SIG-M5 treated with dmso at 0.1 percent for 504 hours (cell line): ENCODE data around the gene CCDC40.
A peak's percentile ranks its signal among the peaks of the same experiment; 100 is the strongest.

ENCODE experiments used
- DNase-seq: peaks from one replicate; lab custom pipeline; 2025; ENCODE audit not compliant: unreplicated experiment; lab: John Stamatoyannopoulos, UW

Gene CCDC40

DNA sequence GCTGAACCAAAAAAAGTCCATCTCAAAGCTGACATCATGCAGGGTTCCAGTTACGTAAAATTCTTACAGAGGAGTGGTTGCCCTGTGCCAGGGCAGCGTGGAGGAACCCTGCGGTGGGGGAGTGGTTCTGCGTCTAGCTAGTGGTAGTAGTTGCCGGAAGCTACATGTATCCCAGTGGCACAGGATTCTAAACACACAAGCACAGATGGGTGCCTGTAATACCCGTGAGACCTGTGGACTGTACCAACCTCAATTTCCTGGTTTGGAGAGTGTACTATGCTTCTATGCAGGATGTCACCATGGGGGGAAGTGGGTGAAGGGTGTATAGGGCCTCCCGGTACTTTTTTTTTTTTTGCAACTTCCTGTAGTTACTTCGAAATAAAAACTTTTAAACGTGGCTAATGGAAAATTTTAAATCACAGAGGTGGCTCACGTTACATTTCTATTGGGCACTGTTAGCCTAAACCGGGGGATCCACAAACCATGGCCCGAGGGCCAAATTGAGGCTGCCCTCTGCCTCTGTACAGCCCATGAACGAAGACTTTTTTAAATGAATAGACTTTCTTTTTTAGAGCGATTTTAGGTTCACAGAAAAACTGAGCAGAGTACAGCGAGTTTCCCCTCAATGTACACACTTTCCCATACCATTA lies 39.3 kb upstream of the CCDC40 start:
- DNase-seq, result peak; percentile 96

DNA sequence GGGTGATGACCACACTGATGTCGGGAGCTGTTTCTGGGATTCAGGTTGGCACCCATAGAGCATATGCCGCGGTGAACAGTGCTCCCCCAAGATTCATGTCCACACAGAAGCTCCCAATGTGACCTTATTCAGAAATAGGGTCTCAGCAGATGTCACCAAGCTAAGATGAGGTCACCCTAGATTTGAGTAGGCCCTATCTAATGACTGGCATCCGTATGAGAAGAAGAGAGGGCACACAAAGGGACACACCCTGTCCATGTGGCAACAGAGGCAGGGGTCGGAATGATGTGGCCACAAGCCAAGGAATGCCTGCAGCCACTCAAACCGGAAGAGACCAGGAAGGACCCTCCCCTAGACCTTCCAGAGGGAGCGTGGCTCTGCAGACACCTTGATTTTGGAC lies 36.3 kb upstream of the CCDC40 start:
- DNase-seq, result no peak

DNA sequence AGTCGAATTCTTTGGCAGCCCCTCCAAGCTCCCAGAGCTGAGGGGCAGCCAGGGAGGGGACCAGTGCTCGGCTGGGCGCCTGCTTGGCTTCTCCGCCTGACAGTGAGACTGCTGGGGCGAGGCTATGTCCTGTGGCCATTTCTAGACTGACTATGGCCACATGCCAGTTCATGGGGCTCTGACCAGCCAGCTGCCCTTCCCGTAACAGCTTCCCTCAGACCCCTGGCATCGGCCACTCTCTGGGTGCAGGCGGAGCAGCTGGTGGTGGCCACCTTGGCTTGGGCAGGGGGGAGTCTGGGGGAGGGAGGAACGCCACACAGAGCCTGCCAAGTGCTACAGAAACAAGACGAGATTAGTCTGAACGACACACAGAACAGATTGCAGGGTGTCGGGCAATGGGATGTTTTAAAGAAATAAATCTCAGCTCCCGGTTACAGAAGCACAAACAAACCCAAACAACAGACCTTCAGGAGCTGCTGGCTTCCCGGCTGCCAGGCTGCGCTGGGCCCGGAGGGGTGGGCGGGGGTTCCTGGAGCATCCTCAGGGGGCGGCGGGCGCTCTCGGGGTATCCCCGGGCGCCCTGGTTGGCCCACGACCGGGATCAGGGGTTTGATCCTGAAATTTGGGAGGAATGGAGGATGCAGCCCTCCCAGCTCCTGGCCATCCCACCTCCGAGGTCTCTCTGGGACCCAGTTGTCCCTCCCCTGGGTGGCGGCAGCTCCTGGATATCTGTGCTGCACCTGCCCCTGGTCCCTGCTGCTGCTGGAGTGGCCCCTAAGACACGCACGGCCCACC lies 35.3 kb upstream of the CCDC40 start:
- DNase-seq, result no peak

DNA sequence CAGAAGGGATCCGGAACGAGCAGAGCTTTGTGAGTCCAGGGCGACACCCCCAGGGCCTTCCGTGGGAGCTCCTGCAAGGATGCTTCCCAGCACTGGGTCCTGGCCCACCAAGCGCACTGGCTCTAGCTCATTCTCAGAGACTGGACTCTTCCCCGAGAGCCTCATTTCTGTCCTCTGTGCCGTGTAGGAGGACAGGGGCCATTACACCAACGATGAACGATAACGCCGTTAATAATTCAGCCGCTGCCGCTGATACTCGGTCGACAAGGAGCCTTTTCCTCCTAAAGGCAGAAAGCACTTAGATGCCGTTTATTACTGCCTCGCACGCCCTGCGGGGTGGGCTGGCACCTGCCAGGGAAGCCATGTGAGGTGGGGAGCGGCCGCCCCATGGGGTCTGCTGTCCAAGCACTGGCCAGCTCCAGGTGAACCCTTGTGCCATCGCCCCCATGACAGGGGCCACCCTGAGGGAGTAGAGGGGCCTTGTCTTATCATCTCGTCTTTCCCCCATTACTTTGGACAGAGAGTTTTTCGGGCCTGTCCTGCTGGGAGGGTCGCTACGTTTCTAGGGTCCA lies 34.3 kb upstream of the CCDC40 start:
- no peak for DNase-seq

DNA sequence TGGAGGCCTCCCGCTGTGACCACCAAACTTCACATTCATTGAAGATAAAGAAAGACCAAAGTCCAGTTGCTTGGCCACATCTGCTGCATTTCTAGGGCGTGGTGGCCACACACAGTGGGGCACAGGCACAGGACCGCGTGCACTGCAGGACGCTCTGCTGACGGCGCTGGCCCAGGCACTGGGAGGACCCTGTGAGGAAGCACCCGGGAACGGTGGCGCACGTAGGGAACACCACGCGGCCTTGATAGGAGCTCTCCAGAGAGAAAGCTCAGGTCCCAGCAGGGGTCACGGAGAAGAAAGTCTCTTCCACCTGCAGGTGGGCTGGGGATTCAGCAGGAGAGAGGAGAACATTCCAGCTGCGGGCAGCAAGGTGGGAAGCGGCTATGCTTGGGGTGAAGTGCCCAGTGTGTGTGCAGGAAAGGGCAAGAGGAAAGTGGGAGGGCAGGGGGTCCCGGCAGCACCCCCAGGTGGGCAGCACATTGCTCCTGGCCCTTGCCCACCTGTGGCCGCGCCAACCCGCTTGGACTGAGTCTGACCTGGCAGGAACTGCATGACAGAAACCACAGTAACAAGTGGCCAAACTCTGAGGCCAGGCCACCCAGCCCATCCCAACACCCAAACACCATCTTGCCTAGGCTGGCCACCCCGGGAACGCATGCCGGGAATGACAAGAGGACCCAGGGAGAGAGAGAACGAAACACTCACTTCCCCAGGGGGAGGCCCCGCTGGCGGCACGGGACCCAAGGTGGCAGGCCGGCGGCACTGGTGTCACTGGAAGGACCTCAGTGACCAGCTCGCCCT lies 33.6 kb upstream of the CCDC40 start:
- no peak for DNase-seq

DNA sequence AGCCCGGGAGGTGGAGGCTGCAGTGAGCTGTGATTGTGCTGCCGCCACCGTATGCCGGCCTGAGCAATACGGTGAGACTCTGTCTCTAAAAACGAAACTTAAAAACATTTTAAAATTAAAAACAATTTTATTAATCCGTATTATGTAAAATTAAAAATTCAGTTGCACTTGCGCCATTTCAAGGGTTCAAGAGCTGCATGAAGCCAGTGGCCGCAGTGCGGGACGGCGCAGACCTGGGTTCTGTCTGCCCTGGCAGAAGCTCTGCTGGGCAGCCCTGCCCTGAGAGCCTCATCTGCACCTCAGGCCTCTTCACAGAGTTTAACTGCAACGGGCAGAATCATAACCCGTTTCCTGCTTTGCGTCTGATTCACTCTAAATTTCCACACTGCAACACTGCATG lies 32.5 kb upstream of the CCDC40 start:
- no peak for DNase-seq

DNA sequence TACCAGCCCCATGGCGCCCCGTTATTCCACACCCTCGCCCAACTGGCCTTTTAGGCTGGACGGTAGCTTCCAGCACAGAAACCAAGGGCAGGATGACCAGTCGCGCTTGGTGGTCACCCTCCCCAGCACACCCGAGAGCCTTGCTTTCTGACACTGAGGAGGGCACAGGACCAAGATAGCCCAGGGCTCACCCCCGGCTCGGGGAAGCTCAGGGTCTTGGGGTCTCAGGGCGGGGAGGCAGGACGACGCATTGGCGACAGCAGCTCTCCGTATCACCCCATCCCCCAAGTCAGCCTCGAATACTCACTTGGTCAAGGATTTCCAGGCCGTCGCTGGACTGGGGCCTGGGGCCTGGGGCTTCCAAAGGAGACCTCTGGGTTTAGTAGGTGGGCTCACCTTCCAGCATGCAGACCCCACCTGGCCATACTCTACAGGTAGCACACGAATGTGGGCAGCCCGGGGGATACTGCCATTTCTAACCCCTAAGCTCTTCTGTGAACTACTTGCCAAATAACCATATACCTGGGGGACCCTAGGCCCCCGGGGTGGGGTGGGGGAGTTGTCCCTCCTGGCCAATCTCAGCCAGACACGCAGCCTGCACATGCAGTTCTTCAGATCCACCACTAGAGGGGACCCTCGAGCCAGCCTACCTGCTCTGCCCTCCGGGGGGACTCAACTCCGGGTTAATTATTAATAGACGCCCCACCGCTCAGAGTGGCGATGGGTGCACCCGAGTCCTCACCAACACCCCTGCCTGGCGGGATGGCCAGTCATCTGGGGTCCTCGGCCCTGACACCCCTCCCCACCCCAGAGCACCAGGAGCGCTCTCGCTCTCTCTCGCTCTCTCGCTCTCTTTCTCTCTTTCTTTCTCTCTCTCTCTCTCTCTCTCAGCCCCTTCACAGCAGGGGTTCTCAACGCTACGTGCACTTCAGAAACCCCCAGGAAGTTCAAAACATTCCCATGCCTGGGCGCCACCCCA lies 30.8 kb upstream of the CCDC40 start:
- peak; percentile 33 for DNase-seq

DNA sequence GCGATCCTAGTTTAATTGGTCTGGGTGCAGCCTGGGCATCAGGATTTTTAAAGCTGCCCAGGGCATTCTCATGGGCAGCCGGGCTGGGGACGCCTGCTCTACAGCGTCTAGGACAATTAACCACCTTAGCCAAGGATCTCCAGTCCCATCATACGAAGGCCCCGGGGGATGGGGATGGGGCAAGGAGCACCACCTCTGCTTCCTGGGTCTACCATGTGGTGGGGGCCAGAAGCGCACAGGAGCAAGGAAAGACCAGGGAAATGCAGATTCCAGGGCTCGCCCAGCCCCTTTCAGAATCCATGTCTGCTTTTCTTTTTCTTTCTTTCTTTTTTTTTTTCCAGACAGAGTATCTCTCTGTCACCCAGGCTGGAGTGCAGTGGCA lies 30.1 kb upstream of the CCDC40 start:
- DNase-seq, result no peak

DNA sequence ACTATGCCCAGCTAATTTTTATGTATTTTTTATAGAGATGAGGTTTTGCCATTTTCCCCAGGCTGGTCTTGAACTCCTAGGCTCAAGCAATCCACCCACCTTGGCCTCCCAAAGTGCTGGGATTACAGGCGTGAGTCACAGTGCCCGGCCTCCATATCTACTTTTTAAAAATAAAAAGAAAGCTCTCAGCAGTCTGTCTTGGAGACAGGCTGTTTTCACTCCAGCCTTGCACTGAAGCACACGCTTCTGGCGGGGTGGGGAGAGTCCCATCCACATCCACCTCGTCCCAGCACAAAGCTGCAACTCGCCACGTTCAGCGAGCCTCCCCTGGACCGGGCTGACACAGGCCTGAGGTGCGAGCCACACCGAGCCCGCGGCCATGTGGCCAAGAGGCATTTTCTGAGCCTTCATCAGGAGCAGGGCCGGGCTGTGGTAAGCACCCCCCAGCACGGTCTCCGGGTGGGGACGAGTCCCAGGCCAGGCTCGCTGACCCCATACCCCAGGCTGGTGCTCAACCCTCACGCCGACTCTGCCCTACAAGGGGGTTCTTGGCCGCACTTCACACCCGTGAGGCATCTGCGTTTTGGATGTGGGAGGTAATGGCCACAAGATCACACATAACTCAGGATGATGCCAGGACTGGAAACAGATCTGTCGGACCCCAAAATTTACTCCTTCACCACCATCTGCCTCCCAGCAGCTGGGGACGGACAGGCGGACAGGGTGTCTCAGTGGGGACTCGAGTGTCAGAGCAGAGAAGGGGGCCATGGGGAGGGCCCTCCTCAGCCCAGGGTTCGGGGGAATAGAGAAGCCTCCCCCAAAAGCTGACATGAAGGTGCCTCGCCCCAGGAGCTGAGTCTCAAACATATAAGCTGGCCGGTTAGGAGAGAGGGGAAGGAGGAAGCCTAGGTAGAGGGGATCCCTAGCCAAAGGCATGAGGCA lies 29.4 kb upstream of the CCDC40 start:
- no peak for DNase-seq

DNA sequence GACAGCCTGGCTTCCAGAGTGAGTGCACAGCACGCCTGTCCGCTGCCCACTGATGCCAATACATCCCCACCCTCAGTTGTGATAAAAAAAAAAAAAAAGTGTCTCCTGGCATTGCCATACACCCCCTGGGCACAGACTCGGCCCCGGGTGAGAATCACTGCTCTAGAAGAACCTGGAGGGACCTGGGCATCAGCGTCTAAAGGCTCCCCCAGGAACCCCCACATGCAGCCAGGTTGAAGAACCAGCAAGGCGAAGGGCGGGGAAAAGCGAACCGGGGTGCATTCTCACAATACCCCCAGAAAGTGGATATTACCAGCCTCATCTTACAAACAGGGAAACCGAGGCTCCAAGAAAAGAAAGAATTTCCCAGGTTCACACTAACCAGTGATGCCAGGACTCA lies 28.5 kb upstream of the CCDC40 start:
- DNase-seq, result no peak

DNA sequence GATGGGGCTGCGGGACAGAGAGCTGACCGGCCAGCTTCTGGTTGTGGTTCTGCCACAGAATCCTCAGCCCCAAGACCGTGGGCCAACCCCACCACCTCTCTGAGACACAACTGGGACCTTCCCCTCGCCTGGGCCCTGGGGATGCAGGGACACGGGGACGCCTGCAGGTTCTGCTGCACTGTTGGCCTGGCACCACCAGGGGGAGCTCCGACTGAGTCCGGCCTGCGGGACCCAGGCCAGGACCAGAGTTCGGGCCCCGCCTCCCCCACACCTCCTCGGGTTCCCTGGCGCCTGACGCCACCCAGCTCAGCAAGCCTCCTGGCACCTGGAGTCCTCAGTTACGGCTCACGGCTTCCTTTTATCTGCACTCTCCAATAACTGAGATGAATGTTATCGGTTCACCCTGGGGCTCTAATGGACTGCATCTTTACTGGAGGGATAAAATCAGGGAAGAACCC lies 28.0 kb upstream of the CCDC40 start:
- peak; percentile 36 for DNase-seq

DNA sequence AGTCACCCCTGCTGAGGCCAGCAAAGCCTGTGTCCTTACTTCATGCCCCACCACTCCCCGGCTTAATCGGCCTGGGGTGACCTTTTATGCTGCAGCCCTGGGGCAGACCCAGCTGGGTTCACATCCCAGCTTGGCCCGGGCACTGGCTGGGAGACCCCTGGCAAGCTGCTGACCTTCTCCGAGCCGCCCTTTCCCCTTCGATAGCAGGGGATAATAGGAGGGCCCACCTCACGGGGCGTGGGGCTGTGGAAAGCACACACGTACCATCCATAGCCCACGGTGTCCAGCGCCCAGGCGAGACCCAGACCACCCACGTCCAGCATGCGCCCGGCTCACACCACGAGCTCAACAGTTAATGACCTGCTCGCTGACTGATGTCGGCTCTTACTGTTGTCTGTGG lies 27.6 kb upstream of the CCDC40 start:
- no peak for DNase-seq

DNA sequence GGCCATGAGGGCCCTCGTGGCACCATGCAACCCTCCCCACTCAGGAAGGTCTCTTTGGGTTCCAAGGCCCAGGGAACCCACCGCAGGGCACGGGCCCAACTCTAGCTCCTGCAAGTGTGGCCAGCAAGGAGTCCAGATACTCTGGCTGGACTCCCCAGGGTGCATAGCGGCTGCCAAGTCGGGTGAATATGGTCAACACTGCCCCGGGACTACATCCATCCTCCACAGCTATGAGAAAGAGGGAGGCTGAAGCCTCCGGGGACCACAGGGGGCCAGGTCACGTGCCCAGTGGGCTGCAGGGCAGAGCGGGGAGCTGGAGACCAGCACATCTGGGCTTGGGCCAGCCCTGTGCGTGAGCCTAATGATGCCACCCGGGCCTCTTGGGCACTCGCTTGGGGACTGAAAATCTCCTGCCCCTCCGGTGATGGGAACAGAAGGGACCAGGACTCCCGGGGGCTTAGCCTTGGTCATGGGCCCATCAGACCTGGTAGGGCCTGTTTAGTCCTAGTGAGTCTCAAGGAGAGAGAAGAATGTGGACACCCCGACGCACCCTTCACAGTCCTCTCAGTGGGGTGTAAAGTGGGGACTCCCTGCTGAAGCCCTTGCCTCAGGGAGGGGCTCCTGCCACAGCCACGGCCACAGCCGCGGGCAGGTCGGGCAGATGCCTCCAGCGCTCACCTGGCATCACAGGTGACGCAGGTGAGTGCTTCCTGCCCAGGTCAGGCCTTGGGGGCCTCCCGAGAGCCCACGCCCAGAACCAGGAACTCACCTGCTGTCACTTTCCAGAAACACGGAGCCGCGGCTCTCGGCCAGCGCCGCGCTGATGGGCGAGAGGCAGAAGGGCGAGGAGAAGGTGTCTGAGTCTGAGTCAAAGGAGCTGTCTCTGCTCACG lies 26.8 kb upstream of the CCDC40 start:
- no peak for DNase-seq

DNA sequence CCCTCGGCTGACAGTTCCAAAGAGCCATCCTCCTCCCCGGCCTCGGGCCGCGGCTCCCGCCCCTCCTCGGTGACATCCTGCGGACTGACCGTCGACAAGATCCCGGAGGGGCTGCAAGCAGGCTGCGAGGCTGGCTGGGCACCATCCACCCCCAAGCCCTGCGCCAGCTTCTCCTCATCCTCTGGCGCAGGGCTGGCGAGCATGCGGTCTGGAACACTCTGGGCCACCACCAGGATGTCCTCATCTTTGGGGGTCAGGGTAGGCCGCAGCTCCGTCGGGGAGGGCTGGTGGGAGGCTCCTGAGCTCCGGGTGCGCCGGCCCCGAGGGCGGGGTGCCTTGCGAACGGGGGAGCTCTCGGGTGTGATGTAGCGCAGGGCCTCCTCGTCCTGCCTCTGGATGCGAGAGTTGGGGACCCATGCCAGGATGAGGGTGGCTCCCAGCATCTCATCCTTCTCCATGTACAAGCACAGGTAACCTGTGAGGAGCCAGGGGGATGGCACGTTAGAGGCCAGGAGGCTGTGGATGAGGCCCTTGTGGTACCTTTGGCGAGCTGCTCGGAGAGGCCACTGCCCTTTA lies 26.1 kb upstream of the CCDC40 start:
- no peak for DNase-seq

DNA sequence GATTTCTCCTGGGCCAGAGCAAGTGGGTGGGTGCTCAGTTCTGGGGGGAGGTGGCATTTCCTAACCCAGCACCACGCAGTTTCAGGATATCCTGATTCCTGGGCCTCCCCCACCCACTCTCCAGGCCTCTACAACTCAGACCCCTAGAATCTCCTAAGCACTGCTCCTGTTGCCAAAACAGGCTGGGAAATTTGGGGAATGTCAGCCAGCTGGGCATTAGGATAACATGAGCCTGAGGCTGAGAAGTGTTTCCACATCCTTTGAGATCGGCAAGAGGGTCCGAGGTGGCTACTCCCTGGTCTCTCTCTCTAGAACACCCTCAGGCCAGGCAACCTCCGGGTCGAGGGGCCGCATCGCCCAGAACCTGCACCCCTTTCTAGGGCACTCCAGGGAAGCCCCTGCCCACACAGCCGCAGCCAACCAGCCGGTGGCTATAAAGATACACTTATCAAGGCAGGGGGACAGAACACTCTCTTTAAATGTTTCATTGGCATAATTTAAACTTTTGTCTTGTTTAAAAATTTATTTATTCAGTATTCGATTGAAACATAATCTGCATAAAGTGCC lies 24.4 kb upstream of the CCDC40 start:
- no peak for DNase-seq

DNA sequence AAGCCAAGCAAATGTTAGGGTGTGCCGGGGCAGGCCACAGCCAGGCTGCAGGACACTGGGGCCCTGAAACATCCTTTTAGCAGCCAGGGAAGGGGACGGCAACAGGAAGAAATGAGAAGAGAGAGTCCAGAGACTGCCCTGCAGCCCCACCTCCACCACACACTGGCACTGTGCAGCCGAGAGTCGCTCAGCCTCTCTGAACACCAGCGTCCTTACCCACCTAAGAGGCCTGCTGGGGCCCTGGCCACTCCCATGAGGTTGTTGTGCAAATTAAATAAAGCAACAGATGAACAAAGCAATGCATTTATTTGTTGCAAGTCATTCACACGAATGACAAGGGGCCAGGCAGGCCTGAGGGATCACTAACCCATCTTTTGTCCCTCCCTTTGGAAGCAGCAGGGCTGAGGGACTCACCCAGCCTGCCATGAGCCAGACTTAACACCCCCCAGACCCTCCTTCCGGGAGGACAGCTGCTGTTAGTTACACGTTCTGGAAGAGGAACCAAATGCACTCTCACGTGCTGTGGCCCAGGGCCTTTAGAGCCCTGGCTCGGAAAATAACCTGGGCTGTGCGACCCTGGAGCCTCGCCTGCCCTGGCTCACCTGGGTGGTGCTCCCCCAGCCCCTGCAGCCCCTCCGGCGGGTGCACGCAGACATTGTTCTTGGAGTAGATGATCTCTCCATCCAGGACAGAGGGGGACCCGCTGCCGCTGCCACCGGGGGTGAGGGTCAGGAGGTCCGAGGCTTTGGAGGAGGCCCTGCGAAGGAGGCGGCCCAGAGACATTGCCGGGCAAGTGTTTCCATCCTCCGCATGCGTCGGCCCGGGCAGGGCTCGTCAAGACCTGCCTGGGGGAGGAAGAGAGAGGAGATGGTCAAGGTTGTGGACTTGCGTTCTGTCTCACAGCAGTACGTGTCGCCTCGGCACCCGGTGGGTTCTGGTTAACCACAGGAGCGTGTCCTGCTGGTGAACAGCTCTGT lies 23.4 kb upstream of the CCDC40 start:
- DNase-seq, result no peak
